Measurements from ENCODE around the gene RIN3. TPM values are rescaled to one million over a fixed set of nuclear protein-coding genes. Genes with fewer than 3 reads are reported as not detected.

The RIN3 gene
- total RNA-seq, 1 experiment from 2014 or later = 1.5 TPM

GRCh38 chr14:92491782-92492181 lies 21.8 kb upstream of the RIN3 start:
- no peak for DNase-seq
- H3K27me3 ChIP-seq (ENCODE audit: insufficient read depth, low read length) = no peaks in the 10 kb centered on the region
- no peaks in the 10 kb centered on the region for H3K79me2 ChIP-seq (ENCODE audit: insufficient read depth, low read length)
- no peak overlapping the region for H3K14ac ChIP-seq (ENCODE audit: insufficient read depth, low read length)
- TF ChIP-seq, protein P1, sequence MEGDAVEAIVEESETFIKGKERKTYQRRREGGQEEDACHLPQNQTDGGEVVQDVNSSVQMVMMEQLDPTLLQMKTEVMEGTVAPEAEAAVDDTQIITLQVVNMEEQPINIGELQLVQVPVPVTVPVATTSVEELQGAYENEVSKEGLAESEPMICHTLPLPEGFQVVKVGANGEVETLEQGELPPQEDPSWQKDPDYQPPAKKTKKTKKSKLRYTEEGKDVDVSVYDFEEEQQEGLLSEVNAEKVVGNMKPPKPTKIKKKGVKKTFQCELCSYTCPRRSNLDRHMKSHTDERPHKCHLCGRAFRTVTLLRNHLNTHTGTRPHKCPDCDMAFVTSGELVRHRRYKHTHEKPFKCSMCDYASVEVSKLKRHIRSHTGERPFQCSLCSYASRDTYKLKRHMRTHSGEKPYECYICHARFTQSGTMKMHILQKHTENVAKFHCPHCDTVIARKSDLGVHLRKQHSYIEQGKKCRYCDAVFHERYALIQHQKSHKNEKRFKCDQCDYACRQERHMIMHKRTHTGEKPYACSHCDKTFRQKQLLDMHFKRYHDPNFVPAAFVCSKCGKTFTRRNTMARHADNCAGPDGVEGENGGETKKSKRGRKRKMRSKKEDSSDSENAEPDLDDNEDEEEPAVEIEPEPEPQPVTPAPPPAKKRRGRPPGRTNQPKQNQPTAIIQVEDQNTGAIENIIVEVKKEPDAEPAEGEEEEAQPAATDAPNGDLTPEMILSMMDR (conservative IDR thresholded peaks at IDR 0.05) = no peak
- H3K79me1 ChIP-seq (ENCODE audit: insufficient read depth, low read depth, low read length, poor library complexity, severe bottlenecking) = no peaks in the 10 kb centered on the region
- no peak overlapping the region for H3K27ac Mint-ChIP-seq
- peaks cover 16 to 18% of the 10 kb centered on the region in 2 experiments for H3K4me1 Mint-ChIP-seq
- H2AK5ac ChIP-seq (ENCODE audit: insufficient read length, low read length) = no peak overlapping the region
- H3K23ac ChIP-seq (ENCODE audit: insufficient read length, low read depth, low read length) = no peak overlapping the region
- peaks cover 2% of the 10 kb centered on the region; the same call in 1 of the 2 replicates for H3K4me1 ChIP-seq (ENCODE audit: insufficient read depth, low read length)
- no peaks in the 10 kb centered on the region for H3K23me2 ChIP-seq (ENCODE audit: insufficient read length, low read depth, low read length, poor library complexity, severe bottlenecking)
- no peak overlapping the region for H3K56ac ChIP-seq (ENCODE audit: insufficient read length, low read depth, low read length)
- H2BK12ac ChIP-seq (ENCODE audit: insufficient read length, low read depth, low read length) = no peak overlapping the region
- H2AFZ ChIP-seq (ENCODE audit: low read length) = no peak overlapping the region
- H3K9ac ChIP-seq (ENCODE audit: extremely low read depth, insufficient read length, low read length) = no peak overlapping the region
- no peaks in the 10 kb centered on the region for H3K9me3 ChIP-seq (ENCODE audit: control insufficient read depth, low read depth, low read length)
- no peak overlapping the region for H2BK20ac ChIP-seq (ENCODE audit: low read depth, low read length, poor library complexity, severe bottlenecking)
- H4K8ac ChIP-seq (replicated peaks; ENCODE audit: insufficient read length, low read depth, low read length) = no peak overlapping the region
- H3K36me3 Mint-ChIP-seq (ENCODE audit: insufficient read depth in 1 of 3, low read depth in 3 of 3) = no peaks in the 10 kb centered on the region
- no peak overlapping the region for H2BK5ac ChIP-seq (ENCODE audit: insufficient read length, low read length)
- H3T11ph ChIP-seq (ENCODE audit: low read length) = no peak overlapping the region
- no peaks in the 10 kb centered on the region for H4K20me1 ChIP-seq (ENCODE audit: control insufficient read depth, insufficient read depth, insufficient read length)
- H2BK120ac ChIP-seq (ENCODE audit: low read depth, low read length, poor library complexity, severe bottlenecking) = no peak overlapping the region
- no peak overlapping the region for H3K18ac ChIP-seq (ENCODE audit: insufficient read length, low read depth, low read length)
- H3K4me3 Mint-ChIP-seq = no peak overlapping the region
- no CpG with 5 or more reads among the region's 8 CpGs for WGBS (ENCODE audit: extremely low coverage, insufficient read length, low lambda C conversion rate)
- peaks cover 24% of the 10 kb centered on the region for H3K27me3 Mint-ChIP-seq (ENCODE audit: low read depth)
- no peak overlapping the region for H3K4me2 ChIP-seq (ENCODE audit: insufficient read depth, insufficient read length, low read length)
- H2BK15ac ChIP-seq (ENCODE audit: low read depth, low read length) = no peak overlapping the region
- H4K5ac ChIP-seq (ENCODE audit: insufficient read length, low read depth, low read length) = no peak overlapping the region
- H3K9me3 Mint-ChIP-seq = no peaks in the 10 kb centered on the region
- H4K91ac ChIP-seq (ENCODE audit: insufficient read length, low read depth, low read length) = no peak overlapping the region
- no peak overlapping the region for H3K4ac ChIP-seq (ENCODE audit: low read depth, low read length)
- H3K27ac ChIP-seq (ENCODE audit: insufficient read length, low read depth, low read length) = no peak overlapping the region
